ENCODE measurements around the gene MT1X. TPM values are rescaled to one million over a fixed set of nuclear protein-coding genes. Genes with fewer than 3 reads are reported as not detected.

MT1X gene
- total RNA-seq, 2 experiments from 2014 or later, result 52.5 to 54.2 TPM

DNA sequence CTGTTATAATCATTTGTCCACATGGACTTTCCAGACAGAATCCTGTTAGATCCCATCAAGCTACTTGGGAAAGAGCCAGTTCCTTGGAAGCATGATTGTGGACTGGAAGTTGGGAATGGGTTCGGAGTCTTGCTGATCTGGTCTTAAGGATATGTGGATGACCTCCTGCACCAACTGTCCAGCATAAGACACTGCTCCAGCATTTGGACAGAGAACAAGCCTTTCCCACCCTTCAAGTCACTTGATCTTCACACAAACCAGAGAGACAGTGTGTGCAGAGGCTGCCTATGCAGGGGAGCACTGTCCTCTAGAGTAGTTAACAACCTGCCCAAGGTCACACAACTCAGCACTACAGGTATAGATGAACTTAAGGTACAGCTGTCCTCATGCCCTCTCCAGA lies 36.4 kb upstream of the MT1X start:
- H3K4me1 Mint-ChIP-seq (ENCODE audit: low read depth), result peaks cover 17% of the 10 kb centered on the region
- ChIA-PET CTCF (interaction anchor here (0.6 to 1.0 kb wide), 4 partner anchors 10 to 56 kb away, joined by 3 to 4 read pairs (median 3); no protein-coding TSS in a partner anchor), POLR2A (interaction anchor here (0.7 to 2.0 kb wide), 3 partner anchors 10 to 35 kb away, joined by 3 to 5 read pairs (median 3); partner anchors contain the start of gene MT1E)
- intact Hi-C loops (cut with micrococcal nuclease), result no loop called here
- H3K9me3 Mint-ChIP-seq, result no peaks in the 10 kb centered on the region
- no peak overlapping the region for H3K4me3 Mint-ChIP-seq
- no peaks in the 10 kb centered on the region for H3K36me3 Mint-ChIP-seq (ENCODE audit: low read depth)
- no peak overlapping the region for H3K27ac Mint-ChIP-seq
- peaks cover 23% of the 10 kb centered on the region for H3K27me3 Mint-ChIP-seq
- TF ChIP-seq, protein P1, sequence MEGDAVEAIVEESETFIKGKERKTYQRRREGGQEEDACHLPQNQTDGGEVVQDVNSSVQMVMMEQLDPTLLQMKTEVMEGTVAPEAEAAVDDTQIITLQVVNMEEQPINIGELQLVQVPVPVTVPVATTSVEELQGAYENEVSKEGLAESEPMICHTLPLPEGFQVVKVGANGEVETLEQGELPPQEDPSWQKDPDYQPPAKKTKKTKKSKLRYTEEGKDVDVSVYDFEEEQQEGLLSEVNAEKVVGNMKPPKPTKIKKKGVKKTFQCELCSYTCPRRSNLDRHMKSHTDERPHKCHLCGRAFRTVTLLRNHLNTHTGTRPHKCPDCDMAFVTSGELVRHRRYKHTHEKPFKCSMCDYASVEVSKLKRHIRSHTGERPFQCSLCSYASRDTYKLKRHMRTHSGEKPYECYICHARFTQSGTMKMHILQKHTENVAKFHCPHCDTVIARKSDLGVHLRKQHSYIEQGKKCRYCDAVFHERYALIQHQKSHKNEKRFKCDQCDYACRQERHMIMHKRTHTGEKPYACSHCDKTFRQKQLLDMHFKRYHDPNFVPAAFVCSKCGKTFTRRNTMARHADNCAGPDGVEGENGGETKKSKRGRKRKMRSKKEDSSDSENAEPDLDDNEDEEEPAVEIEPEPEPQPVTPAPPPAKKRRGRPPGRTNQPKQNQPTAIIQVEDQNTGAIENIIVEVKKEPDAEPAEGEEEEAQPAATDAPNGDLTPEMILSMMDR (IDR thresholded peaks at IDR 0.05), result no peak
- DNase-seq (no peak), ATAC-seq (no peak)

DNA sequence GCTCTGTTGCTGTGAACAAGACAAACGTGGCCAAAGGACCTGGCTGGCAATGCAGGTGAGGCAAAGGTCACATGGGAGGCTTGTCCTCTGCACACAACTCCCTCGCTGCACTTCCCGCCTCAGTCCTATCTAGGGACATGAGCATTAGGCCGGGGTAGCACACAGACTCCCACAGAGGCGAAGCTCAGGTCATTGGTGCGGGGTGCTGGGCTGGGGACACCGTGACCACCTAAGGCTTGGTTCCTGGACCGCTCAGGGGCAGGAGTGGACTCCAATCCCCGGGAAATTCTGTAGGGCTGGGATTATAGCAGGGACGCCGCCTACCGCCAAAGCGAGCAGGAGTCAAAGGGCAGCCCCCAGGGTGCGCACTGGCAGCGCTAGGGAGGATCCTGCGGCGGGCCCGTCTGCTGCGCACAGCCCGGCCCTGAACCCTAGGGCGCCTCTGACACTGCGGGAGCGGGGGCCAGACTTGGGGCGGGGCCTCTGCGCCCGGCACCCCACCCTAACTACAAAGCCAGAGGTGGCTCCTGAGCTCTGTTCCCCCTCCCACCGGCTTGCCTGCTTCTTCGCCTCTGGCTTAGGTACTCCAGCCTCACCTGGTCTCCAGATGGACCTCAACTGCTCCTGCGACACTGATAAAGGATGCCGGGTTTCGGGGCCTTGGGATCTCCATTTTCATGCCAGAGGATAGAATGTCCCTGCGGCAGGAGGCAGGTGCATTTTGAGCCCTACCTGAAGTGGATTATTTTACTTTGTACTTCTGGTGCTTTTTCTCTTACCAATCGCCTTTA lies 34.4 kb upstream of the MT1X start:
- ChIA-PET CTCF (interaction anchor here (1.0 kb wide), 1 partner anchor 14 kb away, joined by 3 read pairs; no protein-coding TSS in a partner anchor), POLR2A (interaction anchor here (1.3 kb wide), 1 partner anchor 15 kb away, joined by 4 read pairs; no protein-coding TSS in a partner anchor)
- ATAC-seq, result no peak
- TF ChIP-seq, protein P1 (IDR thresholded peaks at IDR 0.05), result no peak
- no peak for DNase-seq
- H3K36me3 Mint-ChIP-seq (ENCODE audit: low read depth), result no peaks in the 10 kb centered on the region
- H3K9me3 Mint-ChIP-seq, result no peaks in the 10 kb centered on the region
- H3K4me3 Mint-ChIP-seq, result no peak overlapping the region
- intact Hi-C loops (cut with micrococcal nuclease), result no loop called here
- H3K27me3 Mint-ChIP-seq, result peaks cover 18% of the 10 kb centered on the region
- peaks cover 11% of the 10 kb centered on the region for H3K4me1 Mint-ChIP-seq (ENCODE audit: low read depth)
- no peak overlapping the region for H3K27ac Mint-ChIP-seq

DNA sequence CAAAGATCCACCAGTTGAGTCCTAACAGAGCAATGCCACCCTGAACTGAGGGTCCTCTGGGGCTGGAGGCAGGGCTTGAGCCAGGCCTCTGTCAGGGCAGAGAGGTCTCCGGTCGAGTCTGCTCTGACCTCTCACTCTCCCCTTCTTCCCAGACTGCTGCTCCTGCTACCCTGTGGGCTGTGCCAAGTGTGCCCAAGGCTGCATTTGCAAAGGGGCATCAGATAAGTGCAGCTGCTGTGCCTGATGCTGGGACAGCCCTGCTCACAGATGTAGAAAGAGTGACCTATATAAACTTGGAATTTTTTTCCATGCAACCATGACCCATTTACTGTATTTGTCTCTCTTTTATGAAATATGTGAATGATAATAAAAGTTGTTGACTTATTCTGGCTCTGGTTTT lies 33.0 kb upstream of the MT1X start:
- intact Hi-C loops (cut with micrococcal nuclease), result no loop called here
- no peak for DNase-seq
- H3K4me3 Mint-ChIP-seq, result no peak overlapping the region
- ChIA-PET CTCF (interaction anchor here (2.0 kb wide), 1 partner anchor 26 kb away, joined by 5 read pairs; no protein-coding TSS in a partner anchor), POLR2A (interaction anchor here (0.8 to 1.4 kb wide), 2 partner anchors 18 to 33 kb away, joined by 3 read pairs; no protein-coding TSS in a partner anchor)
- H3K4me1 Mint-ChIP-seq (ENCODE audit: low read depth), result no peaks in the 10 kb centered on the region
- no peak overlapping the region for H3K27ac Mint-ChIP-seq
- no peak for ATAC-seq
- H3K9me3 Mint-ChIP-seq, result no peaks in the 10 kb centered on the region
- H3K36me3 Mint-ChIP-seq (ENCODE audit: low read depth), result no peaks in the 10 kb centered on the region
- H3K27me3 Mint-ChIP-seq, result peaks cover 18% of the 10 kb centered on the region
- TF ChIP-seq, protein P1 (IDR thresholded peaks at IDR 0.05), result no peak

DNA sequence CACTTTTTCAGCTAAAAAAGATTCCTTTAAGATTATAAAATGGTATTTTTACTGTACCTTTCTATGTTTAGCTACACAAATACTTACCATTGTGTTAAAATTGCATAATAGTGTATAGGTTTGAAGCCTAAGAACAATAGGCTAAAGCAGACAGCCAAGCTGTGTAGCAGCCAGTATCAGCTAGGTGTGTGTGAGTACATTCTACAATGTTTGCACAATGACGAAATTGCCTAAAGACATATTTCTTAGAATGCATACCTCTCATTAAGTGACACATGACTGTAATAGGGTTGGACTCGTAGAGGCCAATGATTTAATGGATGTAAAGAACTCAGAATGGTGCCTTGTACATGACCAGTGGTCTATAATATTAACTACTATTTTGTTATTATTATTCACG lies 32.5 kb upstream of the MT1X start:
- Mint-ChIP-seq H3K4me3 (no peak overlapping the region), H3K36me3 (ENCODE audit: low read depth) (no peaks in the 10 kb centered on the region), H3K27ac (no peak overlapping the region), H3K27me3 (peaks cover 18% of the 10 kb centered on the region), H3K9me3 (no peaks in the 10 kb centered on the region), H3K4me1 (ENCODE audit: low read depth) (no peaks in the 10 kb centered on the region)
- TF ChIP-seq, protein P1 (IDR thresholded peaks at IDR 0.05), result no peak
- intact Hi-C loops (cut with micrococcal nuclease), result no loop called here
- ATAC-seq (no peak), DNase-seq (no peak)
- POLR2A ChIA-PET, result interaction anchor here (0.8 to 1.4 kb wide), 2 partner anchors 17 to 33 kb away, joined by 3 read pairs; no protein-coding TSS in a partner anchor
- CTCF ChIA-PET, result interaction anchor here (2.0 kb wide), 1 partner anchor 27 kb away, joined by 5 read pairs; no protein-coding TSS in a partner anchor

DNA sequence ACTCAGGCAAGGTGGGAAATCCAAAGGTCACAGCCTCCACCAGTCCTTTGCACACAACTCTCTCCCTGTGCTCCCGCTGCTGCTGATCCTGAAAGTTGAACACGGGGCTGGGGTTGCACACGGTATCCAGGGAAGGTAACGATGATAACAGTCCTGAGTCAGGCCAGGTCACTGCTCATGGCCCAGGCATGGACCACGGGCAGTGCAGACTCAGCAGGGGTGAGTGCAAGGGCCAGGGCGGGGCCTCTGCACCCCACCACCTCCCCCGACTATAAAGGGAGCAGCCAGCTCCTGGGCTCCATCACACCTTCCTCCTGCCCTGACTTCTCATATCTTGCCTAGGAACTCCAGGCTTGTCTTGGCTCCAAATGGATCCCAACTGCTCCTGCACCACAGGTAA lies 30.7 kb upstream of the MT1X start, which contains the start of gene MT1B:
TSS of gene MT1B (plus strand) at position 301 of the 400 bp plus-strand sequence. CDS start at position 369, 68 bp downstream.
- DNase-seq (no peak), ATAC-seq (no peak)
- ChIA-PET POLR2A (interaction anchor here (2.5 kb wide), 1 partner anchor 10 kb away, joined by 11 read pairs; no protein-coding TSS in a partner anchor), CTCF (interaction anchor here (1.6 kb wide), 1 partner anchor 10 kb away, joined by 4 read pairs; no protein-coding TSS in a partner anchor)
- TF ChIP-seq, protein P1 (IDR thresholded peaks at IDR 0.05), result no peak
- intact Hi-C loops (cut with micrococcal nuclease), result no loop called here
- peaks cover 12% of the 10 kb centered on the region for H3K27me3 Mint-ChIP-seq
- H3K27ac Mint-ChIP-seq, result no peak within 1 kb of the TSS
- no peak within 1 kb of the TSS for H3K4me3 Mint-ChIP-seq
- H3K4me1 Mint-ChIP-seq (ENCODE audit: low read depth), result no peaks in the 10 kb centered on the region
- H3K9me3 Mint-ChIP-seq, result no peaks in the 10 kb centered on the region
- no peaks in the 10 kb centered on the region for H3K36me3 Mint-ChIP-seq (ENCODE audit: low read depth)

Measured in activated CD8-positive, alpha-beta T cell treated with anti-CD3 and anti-CD28 coated beads for 36 hours (primary cell).